HepG2 (cell line): ENCODE measurements around the gene SCAMP3. TPM values are rescaled to one million over a fixed set of nuclear protein-coding genes. Genes with fewer than 3 reads are reported as not detected.
A peak's percentile ranks its signal among the peaks of the same experiment; 100 is the strongest.

Experiments used
- ATF7 ChIP-seq, 2 experiments: fragments of 450-650 bp in 1 of 2; sonication (generic) in 1 of 2; formaldehyde crosslinking in 1 of 2; IDR thresholded peaks; 2 replicates each; pipeline versions ENCODE4 v1.4.0 to v1.6.1; 2016 to 2020; ENCODE audit warnings: antibody characterized with exemption in 1 of 2, mild to moderate bottlenecking in 1 of 2, missing genetic modification reagents in 1 of 2
- SIN3B ChIP-seq: fragments of 150-350 bp; IDR thresholded peaks from 2 replicates; pipeline ENCODE4 v1.6.1; 2014; ENCODE audit warnings: low read length
- ZNF333 ChIP-seq: sonication (generic); formaldehyde crosslinking; IDR thresholded peaks from 2 replicates; pipeline ENCODE4 v1.4.0; 2020; ENCODE audit warnings: mild to moderate bottlenecking, missing genetic modification reagents, borderline replicate concordance
- ZNF558 ChIP-seq: sonication (generic); formaldehyde crosslinking; IDR thresholded peaks from 2 replicates; pipeline ENCODE4 v1.9.0; 2022; ENCODE audit warnings: mild to moderate bottlenecking, missing genetic modification reagents, borderline replicate concordance
- ZNF598 ChIP-seq: sonication (generic); formaldehyde crosslinking; IDR thresholded peaks from 2 replicates; pipeline ENCODE4 v1.5.1; 2020; ENCODE audit warnings: mild to moderate bottlenecking, missing genetic modification reagents, borderline replicate concordance
- ZNF788 ChIP-seq: sonication (generic); formaldehyde crosslinking; IDR thresholded peaks from 2 replicates; pipeline ENCODE4 v1.5.0; 2020; ENCODE audit warnings: mild to moderate bottlenecking, missing genetic modification reagents, borderline replicate concordance
- polyA plus RNA-seq, 8 experiments: library from polyadenylated mRNA; depleted of rRNA in 3 of 8; stranded (reverse) in 7 of 8; unstranded in 1 of 8; fragments of >200 nt; fragmentation: Illumina TruSeq in 4 of 8; extraction: Trizol in 4 of 8; gene quantifications; 2 replicates each; pipeline versions ENCODE4 v1.2.1 to v1.2.3, GENCODE V29; 2011 to 2016; ENCODE audit warnings: low read depth in 4 of 8, missing spikeins in 1 of 8, mixed read lengths in 1 of 8; ENCODE audit not compliant: insufficient read depth in 1 of 8
- total RNA-seq, 5 experiments: library from RNA; depleted of rRNA; stranded (reverse); fragments of >200 nt; fragmentation: Illumina TruSeq; extraction: Trizol; gene quantifications; 2 replicates each; pipeline ENCODE4 v1.2.3, GENCODE V29; 2016; ENCODE audit warnings: low read depth in 1 of 5
- TF ChIP-seq, protein P1 (sequence below): IDR thresholded peaks from 2 replicates; pipeline ENCODE4 v1.6.1; 2016; ENCODE audit warnings: control low read depth
- TF ChIP-seq, protein P2 (sequence below): sonication (generic); formaldehyde crosslinking; IDR thresholded peaks from 2 replicates; pipeline ENCODE4 v1.5.0; 2020; ENCODE audit warnings: mild to moderate bottlenecking, missing genetic modification reagents, borderline replicate concordance
- TF ChIP-seq, protein P3 (sequence below): sonication (generic); formaldehyde crosslinking; IDR thresholded peaks from 2 replicates; pipeline ENCODE4 v1.9.0; 2021; ENCODE audit warnings: missing genetic modification reagents, borderline replicate concordance
- TF ChIP-seq, protein P4 (sequence below): sonication (generic); formaldehyde crosslinking; IDR thresholded peaks from 2 replicates; pipeline ENCODE4 v1.5.1; 2020; ENCODE audit warnings: mild to moderate bottlenecking, missing genetic modification reagents, moderate library complexity
- TF ChIP-seq, protein P5 (sequence below): sonication (generic); formaldehyde crosslinking; IDR thresholded peaks from 2 replicates; pipeline ENCODE4 v1.5.1; 2020; ENCODE audit warnings: missing genetic modification reagents, mild to moderate bottlenecking, borderline replicate concordance
- TF ChIP-seq, protein P6 (sequence below): sonication (generic); formaldehyde crosslinking; IDR thresholded peaks from 2 replicates; pipeline ENCODE4 v1.5.1; 2020; ENCODE audit warnings: missing genetic modification reagents, mild to moderate bottlenecking, borderline replicate concordance
- TF ChIP-seq, protein P7 (sequence below), 2 experiments: sonication (generic) in 1 of 2; formaldehyde crosslinking in 1 of 2; IDR thresholded peaks; 2 replicates each; pipeline versions ENCODE4 v1.4.0 to v1.6.1; 2018 to 2020; ENCODE audit warnings: missing genetic modification reagents in 2 of 2, borderline replicate concordance in 1 of 2, low read depth in 1 of 2, mild to moderate bottlenecking in 1 of 2, missing biosample characterization in 1 of 2

Gene SCAMP3
- total and polyA plus RNA-seq, 2 of the 13 experiments (the other 11 are each of a cell fraction or from before 2014, with no cell fraction given) = 46.8 to 83.3 TPM

DNA sequence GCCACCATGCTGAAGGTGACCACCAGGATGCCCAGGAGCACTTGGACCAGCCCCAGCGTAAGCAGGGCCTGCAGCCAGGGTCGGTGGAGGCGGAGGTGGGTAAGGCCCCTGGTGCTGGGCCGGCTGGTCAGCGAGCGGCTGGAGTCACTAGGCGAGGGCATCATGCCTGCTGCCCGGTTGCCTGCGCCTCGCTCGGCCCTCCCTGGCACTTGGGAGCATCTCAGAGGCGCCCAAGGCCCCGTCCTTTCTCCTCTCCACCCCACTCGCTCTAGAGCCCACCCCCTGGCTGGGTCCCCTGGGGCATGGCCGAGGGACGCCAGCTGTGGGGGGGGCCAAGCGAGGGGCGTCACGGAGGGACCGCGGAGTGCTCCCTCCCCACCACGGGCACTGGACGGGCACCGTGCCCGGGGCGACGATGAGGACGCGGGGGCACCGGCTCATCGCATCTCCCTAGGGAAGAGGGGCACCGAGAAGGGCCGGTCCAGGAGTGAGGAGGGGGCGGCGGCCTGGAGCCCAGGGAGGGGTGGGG is 7.4 kb downstream of the SCAMP3 start (continued):
- TF ChIP-seq, protein P1, sequence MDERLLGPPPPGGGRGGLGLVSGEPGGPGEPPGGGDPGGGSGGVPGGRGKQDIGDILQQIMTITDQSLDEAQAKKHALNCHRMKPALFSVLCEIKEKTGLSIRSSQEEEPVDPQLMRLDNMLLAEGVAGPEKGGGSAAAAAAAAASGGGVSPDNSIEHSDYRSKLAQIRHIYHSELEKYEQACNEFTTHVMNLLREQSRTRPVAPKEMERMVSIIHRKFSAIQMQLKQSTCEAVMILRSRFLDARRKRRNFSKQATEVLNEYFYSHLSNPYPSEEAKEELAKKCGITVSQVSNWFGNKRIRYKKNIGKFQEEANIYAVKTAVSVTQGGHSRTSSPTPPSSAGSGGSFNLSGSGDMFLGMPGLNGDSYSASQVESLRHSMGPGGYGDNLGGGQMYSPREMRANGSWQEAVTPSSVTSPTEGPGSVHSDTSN (CRISPR knock-in tag) = no peak
- TF ChIP-seq, protein P2, sequence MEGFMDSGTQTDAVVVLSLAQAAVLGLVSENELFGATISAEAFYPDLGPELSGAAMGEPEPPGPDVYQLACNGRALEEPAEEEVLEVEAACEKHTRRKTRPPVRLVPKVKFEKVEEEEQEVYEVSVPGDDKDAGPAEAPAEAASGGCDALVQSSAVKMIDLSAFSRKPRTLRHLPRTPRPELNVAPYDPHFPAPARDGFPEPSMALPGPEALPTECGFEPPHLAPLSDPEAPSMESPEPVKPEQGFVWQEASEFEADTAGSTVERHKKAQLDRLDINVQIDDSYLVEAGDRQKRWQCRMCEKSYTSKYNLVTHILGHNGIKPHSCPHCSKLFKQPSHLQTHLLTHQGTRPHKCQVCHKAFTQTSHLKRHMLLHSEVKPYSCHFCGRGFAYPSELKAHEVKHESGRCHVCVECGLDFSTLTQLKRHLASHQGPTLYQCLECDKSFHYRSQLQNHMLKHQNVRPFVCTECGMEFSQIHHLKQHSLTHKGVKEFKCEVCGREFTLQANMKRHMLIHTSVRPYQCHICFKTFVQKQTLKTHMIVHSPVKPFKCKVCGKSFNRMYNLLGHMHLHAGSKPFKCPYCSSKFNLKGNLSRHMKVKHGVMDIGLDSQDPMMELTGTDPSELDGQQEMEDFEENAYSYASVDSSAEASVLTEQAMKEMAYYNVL (CRISPR knock-in tag) = 0 out of 2 replicates have a peak, but pooled peaks have one; percentile 33
- TF ChIP-seq ZNF558 (CRISPR knock-in tag) = 0 out of 2 replicates have a peak, but pooled peaks have one; percentile 15
- TF ChIP-seq ZNF333 (CRISPR knock-in tag) = 0 out of 2 replicates have a peak, but pooled peaks have one; percentile 41
- TF ChIP-seq, protein P3, sequence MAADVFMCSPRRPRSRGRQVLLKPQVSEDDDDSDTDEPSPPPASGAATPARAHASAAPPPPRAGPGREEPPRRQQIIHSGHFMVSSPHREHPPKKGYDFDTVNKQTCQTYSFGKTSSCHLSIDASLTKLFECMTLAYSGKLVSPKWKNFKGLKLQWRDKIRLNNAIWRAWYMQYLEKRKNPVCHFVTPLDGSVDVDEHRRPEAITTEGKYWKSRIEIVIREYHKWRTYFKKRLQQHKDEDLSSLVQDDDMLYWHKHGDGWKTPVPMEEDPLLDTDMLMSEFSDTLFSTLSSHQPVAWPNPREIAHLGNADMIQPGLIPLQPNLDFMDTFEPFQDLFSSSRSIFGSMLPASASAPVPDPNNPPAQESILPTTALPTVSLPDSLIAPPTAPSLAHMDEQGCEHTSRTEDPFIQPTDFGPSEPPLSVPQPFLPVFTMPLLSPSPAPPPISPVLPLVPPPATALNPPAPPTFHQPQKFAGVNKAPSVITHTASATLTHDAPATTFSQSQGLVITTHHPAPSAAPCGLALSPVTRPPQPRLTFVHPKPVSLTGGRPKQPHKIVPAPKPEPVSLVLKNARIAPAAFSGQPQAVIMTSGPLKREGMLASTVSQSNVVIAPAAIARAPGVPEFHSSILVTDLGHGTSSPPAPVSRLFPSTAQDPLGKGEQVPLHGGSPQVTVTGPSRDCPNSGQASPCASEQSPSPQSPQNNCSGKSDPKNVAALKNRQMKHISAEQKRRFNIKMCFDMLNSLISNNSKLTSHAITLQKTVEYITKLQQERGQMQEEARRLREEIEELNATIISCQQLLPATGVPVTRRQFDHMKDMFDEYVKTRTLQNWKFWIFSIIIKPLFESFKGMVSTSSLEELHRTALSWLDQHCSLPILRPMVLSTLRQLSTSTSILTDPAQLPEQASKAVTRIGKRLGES (CRISPR knock-in tag) = no peak
- TF ChIP-seq, protein P4, sequence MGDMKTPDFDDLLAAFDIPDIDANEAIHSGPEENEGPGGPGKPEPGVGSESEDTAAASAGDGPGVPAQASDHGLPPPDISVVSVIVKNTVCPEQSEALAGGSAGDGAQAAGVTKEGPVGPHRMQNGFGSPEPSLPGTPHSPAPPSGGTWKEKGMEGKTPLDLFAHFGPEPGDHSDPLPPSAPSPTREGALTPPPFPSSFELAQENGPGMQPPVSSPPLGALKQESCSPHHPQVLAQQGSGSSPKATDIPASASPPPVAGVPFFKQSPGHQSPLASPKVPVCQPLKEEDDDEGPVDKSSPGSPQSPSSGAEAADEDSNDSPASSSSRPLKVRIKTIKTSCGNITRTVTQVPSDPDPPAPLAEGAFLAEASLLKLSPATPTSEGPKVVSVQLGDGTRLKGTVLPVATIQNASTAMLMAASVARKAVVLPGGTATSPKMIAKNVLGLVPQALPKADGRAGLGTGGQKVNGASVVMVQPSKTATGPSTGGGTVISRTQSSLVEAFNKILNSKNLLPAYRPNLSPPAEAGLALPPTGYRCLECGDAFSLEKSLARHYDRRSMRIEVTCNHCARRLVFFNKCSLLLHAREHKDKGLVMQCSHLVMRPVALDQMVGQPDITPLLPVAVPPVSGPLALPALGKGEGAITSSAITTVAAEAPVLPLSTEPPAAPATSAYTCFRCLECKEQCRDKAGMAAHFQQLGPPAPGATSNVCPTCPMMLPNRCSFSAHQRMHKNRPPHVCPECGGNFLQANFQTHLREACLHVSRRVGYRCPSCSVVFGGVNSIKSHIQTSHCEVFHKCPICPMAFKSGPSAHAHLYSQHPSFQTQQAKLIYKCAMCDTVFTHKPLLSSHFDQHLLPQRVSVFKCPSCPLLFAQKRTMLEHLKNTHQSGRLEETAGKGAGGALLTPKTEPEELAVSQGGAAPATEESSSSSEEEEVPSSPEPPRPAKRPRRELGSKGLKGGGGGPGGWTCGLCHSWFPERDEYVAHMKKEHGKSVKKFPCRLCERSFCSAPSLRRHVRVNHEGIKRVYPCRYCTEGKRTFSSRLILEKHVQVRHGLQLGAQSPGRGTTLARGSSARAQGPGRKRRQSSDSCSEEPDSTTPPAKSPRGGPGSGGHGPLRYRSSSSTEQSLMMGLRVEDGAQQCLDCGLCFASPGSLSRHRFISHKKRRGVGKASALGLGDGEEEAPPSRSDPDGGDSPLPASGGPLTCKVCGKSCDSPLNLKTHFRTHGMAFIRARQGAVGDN (CRISPR knock-in tag) = peak; percentile 49
- TF ChIP-seq, protein P5, sequence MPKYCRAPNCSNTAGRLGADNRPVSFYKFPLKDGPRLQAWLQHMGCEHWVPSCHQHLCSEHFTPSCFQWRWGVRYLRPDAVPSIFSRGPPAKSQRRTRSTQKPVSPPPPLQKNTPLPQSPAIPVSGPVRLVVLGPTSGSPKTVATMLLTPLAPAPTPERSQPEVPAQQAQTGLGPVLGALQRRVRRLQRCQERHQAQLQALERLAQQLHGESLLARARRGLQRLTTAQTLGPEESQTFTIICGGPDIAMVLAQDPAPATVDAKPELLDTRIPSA = no peak
- TF ChIP-seq, protein P6, sequence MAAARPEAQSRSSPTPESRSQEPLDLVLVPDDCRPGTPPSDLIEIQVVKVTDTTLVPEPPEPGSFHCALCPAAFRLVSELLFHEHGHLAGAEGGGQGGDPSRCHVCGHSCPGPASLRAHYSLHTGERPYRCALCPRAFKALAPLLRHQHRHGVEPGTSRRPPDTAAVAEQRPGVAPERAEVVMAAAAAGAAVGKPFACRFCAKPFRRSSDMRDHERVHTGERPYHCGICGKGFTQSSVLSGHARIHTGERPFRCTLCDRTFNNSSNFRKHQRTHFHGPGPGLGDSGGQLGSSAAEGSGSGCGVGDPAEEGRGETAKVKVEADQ (CRISPR knock-in tag) = no peak
- TF ChIP-seq ZNF598 = no peak
- no peak for TF ChIP-seq ATF7 (IDR thresholded peaks at IDR 0.05)
- no peak for TF ChIP-seq ATF7 (CRISPR knock-in tag; IDR thresholded peaks at IDR 0.05)
- TF ChIP-seq, protein P7, sequence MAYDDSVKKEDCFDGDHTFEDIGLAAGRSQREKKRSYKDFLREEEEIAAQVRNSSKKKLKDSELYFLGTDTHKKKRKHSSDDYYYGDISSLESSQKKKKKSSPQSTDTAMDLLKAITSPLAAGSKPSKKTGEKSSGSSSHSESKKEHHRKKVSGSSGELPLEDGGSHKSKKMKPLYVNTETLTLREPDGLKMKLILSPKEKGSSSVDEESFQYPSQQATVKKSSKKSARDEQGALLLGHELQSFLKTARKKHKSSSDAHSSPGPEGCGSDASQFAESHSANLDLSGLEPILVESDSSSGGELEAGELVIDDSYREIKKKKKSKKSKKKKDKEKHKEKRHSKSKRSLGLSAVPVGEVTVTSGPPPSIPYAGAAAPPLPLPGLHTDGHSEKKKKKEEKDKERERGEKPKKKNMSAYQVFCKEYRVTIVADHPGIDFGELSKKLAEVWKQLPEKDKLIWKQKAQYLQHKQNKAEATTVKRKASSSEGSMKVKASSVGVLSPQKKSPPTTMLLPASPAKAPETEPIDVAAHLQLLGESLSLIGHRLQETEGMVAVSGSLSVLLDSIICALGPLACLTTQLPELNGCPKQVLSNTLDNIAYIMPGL (CRISPR knock-in tag; IDR thresholded peaks at IDR 0.05; ENCODE audit: borderline replicate concordance in 1 of 2, low read depth in 1 of 2) = no peak
- TF ChIP-seq SIN3B = no peak
- peak; percentile 16; the same call in 1 of the 2 replicates for TF ChIP-seq ZNF788 (CRISPR knock-in tag)
